Measurements from ENCODE around the gene DNAJC5G.
"Not testable (repeated sequence)": the region's sequence is repeated elsewhere in the genome, so short reads cannot be mapped to it uniquely, and the experiment has no call there.

DNAJC5G gene

GRCh38 chr2:27290549-27290948 is 15.3 kb downstream of the DNAJC5G start:
- no peak for DNase-seq (ENCODE audit: low read depth)
- no peak overlapping the region for H3K4me3 ChIP-seq (ENCODE audit: low read length)
- TF ChIP-seq, protein P1, sequence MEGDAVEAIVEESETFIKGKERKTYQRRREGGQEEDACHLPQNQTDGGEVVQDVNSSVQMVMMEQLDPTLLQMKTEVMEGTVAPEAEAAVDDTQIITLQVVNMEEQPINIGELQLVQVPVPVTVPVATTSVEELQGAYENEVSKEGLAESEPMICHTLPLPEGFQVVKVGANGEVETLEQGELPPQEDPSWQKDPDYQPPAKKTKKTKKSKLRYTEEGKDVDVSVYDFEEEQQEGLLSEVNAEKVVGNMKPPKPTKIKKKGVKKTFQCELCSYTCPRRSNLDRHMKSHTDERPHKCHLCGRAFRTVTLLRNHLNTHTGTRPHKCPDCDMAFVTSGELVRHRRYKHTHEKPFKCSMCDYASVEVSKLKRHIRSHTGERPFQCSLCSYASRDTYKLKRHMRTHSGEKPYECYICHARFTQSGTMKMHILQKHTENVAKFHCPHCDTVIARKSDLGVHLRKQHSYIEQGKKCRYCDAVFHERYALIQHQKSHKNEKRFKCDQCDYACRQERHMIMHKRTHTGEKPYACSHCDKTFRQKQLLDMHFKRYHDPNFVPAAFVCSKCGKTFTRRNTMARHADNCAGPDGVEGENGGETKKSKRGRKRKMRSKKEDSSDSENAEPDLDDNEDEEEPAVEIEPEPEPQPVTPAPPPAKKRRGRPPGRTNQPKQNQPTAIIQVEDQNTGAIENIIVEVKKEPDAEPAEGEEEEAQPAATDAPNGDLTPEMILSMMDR (conservative IDR thresholded peaks at IDR 0.05; ENCODE audit: low read depth, low read length) = no peak

GRCh38 chr2:27291865-27292264 is 16.6 kb downstream of the DNAJC5G start:
- TF ChIP-seq, protein P1 (conservative IDR thresholded peaks at IDR 0.05; ENCODE audit: low read depth, low read length) = peak; percentile 16
- DNase-seq (ENCODE audit: low read depth) = no peak
- H3K4me3 ChIP-seq (ENCODE audit: low read length) = no peak overlapping the region

DNA sequence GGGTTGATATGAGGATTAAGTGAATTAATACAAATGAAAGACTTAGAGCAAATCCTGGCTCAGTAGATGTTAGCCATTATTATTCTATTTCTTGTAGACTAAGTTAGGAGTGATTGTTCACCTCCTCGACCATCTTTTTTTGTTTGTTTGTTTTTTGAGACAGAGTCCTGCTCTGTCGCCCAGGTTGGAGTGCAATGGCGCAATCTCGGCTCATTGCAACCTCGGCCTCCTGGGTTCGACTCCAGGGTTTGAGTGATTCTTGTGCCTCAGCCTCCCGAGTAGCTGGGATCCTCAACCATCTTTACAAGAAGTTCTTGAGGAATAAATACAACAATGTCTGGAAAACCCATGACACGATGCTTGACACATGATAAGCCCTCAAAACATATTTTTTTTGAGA is 19.7 kb downstream of the DNAJC5G start:
- TF ChIP-seq, protein P1 (conservative IDR thresholded peaks at IDR 0.05; ENCODE audit: low read depth, low read length) = no peak
- DNase-seq (ENCODE audit: low read depth) = no peak
- no peak overlapping the region for H3K4me3 ChIP-seq (ENCODE audit: low read length)

DNA sequence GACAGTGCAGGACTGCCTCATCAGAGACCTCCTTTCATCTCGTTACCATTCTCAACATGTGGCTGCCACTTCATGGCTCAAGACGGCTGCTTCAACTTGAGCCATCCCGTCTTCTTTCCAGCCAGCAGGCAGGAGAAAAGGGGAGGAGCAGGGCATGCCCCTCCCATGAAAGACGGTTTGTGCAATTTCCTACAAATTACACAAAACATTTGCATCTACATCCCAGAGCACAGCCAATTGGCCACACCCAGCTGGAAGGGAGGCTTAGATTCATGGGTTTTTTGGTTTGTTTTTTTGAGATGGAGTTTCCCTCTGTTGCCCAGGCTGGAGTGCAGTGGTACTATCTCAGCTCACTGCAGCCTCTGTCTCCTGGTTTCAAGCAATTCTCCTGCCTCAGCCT is 21.2 kb downstream of the DNAJC5G start:
- no peak for DNase-seq (ENCODE audit: low read depth)
- TF ChIP-seq, protein P1 (conservative IDR thresholded peaks at IDR 0.05; ENCODE audit: low read depth, low read length) = no peak
- no peak overlapping the region for H3K4me3 ChIP-seq (ENCODE audit: low read length)

DNA sequence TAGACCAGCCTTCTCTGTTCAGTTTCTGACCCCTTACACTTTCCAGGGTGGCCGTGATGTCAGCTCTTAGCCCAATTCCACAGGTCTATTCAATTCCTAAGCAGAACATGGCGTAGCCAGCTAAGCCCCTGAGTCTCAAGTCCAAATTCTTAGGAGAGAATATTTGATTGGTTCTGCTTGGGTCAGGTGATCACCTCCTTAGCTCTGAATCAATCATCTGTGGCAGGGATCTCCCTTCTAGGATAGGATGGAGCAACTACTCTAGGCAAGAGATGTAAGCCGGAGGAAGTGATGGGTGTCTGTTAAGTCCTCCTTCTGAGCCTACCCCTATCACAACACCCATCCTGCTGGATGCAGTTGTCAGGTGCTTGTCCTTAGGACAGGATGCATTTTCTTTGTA is 22.0 kb downstream of the DNAJC5G start:
- TF ChIP-seq, protein P1 (conservative IDR thresholded peaks at IDR 0.05; ENCODE audit: low read depth, low read length) = no peak
- DNase-seq (ENCODE audit: low read depth) = no peak
- no peak overlapping the region for H3K4me3 ChIP-seq (ENCODE audit: low read length)

DNA sequence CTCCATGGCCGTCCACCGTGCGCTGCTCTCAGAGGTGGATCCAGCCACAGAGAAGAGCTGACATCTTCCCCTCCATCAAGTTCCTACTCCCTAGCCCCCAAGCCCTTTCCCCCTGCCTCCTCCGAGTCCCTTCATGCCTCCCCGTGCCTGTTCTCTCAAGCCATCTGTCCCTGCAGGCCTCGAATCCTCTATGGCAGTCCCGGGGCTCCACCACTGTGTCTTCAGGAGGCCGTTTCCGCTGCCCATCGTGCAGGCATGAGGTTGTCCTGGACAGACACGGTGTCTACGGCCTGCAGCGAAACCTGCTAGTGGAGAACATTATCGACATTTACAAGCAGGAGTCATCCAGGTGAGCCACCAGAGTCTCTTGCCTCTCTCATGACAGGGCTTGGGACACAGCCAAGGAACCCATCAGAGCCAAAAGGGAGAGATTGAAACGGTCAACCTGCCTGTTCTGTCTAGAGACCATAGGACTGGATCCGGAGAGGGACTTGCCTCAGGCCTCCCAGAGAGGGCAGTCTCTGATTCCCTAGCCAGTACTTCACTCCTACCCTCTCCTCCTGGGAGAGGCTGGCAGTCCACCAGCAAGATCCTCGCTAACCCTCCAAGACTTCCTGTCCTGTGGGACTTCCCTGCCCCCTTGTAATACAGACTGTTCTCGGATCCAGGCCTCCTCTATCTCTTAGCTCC is 23.3 kb downstream of the DNAJC5G start:
- TF ChIP-seq, protein P1 (conservative IDR thresholded peaks at IDR 0.05; ENCODE audit: low read depth, low read length) = no peak
- DNase-seq (ENCODE audit: low read depth) = no peak
- H3K4me3 ChIP-seq (ENCODE audit: low read length) = no peak overlapping the region

DNA sequence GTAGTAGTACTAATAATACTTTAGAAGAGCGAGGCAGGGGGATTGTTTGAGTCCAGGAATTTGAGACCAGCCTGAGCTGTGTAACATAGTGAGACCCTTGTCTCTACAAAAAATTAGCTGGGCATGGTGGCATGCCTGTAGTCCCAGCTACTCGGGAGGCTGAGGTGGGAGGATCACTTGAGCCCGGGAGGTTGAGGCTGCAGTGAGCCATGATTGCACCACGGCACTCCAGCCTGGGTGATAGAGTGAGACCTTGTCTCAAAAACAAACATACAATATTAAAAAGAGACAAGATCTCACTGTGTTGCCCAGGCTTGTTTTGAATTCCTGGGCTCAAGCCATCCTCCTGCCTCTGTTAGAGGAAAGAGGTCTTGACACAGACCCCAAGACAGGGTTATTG is 25.4 kb downstream of the DNAJC5G start:
- not testable (repeated sequence) for H3K4me3 ChIP-seq (ENCODE audit: low read length); DNase-seq (ENCODE audit: low read depth)
